GM20000 (cell line): ENCODE measurements around the gene SLC5A9.

ENCODE experiments used
- DNase-seq: peaks from one replicate; pipeline ENCODE4 v3.0.0; 2012; ENCODE audit warnings: low spot score
- TF ChIP-seq, protein P1 (sequence below): IDR thresholded peaks from 2 replicates; pipeline ENCODE4 v1.5.1; 2012; ENCODE audit warnings: mild to moderate bottlenecking, control low read depth; ENCODE audit errors: extremely low read depth, missing control alignments

The SLC5A9 gene

DNA sequence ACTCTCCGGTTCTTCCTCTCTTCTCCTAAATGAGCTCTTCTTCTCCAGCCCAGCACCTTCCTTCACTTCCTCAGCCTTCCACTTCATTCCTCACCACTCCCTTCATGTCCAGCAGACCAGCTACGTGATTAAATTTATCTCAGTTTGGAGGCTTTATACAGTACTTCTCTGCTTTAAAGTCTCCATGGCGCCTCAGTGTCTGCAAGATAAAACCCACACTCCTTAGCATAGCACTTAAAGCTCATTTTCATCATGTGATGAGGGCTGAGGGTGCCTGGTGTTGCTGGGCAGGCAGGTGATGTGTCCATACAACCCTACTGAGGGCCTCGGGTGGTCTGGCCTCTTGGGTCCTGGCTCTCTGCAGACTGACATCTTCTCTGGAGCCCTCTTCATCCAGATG is 7.7 kb downstream of the SLC5A9 start:
- no peak for DNase-seq
- TF ChIP-seq, protein P1, sequence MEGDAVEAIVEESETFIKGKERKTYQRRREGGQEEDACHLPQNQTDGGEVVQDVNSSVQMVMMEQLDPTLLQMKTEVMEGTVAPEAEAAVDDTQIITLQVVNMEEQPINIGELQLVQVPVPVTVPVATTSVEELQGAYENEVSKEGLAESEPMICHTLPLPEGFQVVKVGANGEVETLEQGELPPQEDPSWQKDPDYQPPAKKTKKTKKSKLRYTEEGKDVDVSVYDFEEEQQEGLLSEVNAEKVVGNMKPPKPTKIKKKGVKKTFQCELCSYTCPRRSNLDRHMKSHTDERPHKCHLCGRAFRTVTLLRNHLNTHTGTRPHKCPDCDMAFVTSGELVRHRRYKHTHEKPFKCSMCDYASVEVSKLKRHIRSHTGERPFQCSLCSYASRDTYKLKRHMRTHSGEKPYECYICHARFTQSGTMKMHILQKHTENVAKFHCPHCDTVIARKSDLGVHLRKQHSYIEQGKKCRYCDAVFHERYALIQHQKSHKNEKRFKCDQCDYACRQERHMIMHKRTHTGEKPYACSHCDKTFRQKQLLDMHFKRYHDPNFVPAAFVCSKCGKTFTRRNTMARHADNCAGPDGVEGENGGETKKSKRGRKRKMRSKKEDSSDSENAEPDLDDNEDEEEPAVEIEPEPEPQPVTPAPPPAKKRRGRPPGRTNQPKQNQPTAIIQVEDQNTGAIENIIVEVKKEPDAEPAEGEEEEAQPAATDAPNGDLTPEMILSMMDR = no peak

DNA sequence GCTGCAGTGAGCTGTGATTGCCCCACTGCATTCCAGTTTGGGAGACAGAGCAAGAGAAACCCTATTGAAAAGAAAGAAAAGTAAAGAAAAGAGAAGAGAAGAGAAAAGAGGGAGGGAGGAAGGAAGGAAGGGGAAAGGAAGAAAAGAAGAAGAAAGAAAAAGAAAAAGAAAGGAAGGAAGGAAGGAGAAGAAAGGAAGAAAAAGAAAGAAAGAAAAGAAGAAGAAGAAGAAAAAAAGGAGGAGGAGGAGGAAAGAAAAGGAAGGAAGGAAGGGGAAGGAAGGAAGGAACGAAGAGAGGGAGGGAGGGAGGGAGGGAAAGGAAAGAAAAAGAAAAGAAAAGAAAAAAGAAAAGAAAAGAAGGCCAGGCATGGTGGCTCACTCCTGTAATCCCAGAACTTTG is 10.2 kb downstream of the SLC5A9 start:
- TF ChIP-seq, protein P1 = no peak
- DNase-seq = no peak

DNA sequence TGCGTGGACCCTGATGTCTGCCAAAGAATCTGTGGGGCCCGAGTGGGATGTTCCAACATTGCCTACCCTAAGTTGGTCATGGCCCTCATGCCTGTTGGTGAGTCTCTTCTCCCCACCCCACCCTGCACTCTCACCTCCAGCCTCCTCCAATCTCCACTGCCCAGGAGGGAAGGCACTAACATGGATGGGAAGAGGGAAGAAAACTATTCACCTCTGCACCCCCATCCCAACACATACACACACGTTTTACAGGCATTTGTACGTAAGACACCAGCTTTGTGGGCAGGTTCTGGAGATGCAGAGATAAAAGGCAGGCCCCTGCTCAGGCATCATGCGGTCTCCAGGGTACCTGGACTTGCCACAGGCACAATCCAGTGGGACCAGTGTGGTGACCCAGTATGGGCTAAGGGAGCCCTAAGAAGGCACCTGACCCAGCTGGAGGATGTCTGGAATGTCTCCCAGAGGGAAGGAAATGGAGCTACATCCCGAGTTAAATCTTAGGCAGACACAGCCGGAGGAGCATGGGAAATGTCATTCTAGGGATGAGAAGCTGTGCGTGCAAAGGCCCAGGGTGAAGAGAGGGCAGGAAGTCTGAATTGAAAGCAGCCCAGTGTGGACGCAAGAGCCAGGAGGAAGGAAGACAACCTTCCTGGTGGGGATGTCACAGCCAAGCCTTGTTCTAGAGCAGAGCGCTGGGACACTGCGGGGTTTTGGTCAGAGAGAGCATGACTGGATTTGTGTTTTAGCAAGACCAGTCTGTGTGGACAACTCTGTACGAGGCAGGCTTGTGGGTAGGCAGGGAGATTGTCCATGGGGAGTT is 11.4 kb downstream of the SLC5A9 start:
- TF ChIP-seq, protein P1 = no peak

DNA sequence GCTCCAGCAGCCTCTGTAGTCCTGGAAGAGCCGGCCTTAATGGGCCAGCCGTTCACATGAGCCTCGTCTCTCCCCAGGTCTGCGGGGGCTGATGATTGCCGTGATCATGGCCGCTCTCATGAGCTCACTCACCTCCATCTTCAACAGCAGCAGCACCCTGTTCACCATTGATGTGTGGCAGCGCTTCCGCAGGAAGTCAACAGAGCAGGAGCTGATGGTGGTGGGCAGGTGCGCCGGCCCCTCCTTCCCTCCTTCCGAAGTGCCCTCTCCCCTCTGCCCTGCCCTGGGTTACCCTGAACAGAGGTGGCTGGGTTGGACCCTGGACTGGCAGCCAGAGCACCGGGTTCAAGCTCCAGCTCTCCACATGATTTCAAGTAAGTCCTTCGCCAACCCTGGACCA is 13.1 kb downstream of the SLC5A9 start:
- no peak for DNase-seq
- TF ChIP-seq, protein P1 = no peak

More for the DNA sequence above, 11.4 kb downstream of the SLC5A9 start:
- DNase-seq = no peak

DNA sequence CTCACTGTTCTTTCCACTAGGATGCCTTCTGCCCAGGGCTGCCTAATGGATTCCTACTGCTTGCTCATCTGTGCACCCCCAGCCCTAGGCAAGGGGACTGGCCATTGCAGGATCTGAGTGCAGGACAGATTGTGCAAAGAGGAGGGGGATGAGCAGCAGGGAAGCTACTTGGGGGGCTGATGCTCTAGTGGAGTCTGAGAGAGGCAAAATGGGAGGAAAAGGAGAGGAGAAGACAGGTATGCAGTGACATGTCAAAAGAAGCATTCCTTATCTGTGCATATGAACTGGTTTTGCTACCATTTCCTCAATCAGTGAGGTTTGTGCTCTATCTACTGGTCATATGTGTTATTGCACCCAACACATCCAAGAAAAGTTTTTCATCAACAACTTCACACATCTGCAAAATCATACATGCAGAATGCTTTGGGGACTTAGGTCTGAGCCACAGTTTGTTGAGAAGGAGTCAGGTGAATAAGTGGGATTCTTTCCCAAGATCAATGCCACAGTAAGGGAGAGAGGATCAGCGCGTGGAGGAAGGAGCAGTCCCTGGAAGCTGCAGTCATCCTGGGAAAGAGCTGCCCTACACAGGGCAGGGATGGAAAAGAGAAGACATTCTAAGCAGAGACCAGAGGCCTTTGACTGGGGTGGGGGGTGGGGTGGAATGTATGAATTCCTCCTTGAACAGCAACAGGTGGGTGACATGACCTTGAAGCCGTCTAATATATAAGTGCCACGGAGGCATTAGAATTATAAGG is 14.4 kb downstream of the SLC5A9 start:
- DNase-seq = peak; percentile 48

GRCh38 chr1:48242141-48242736 is 19.7 kb downstream of the SLC5A9 start:
- TF ChIP-seq, protein P1 = no peak
- no peak for DNase-seq

More for the DNA sequence above, 14.4 kb downstream of the SLC5A9 start:
- TF ChIP-seq, protein P1 = no peak

DNA sequence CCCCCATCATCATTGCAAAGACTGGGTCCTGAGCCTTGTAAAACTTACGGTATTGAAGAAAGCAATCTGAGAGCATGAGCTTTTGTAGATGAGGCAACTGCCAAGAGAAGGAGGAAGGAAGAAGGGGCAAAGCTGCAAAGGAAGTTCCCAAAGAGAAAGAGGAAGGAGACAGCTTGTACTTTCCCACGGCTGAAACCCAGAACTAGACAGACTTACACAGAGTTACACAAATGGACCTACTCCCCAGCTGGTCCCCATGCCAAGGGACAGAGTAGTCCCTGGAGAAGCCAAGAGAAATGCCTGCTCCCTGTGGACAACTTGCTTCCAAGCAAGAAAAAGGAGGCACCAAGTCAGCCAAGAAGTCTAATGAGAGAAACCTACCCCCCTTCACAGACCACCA is 22.6 kb downstream of the SLC5A9 start:
- no peak for DNase-seq
- TF ChIP-seq, protein P1 = no peak
